AG09309 (cell line): ENCODE data around the gene TPM4.

ENCODE experiments used
- DNase-seq: peaks from one replicate; pipeline ENCODE4 v3.0.0-alpha.2; 2010; ENCODE audit warnings: low read depth
- H3K4me3 ChIP-seq: 2 replicates; pipeline ENCODE4 v1.5.1; 2011; ENCODE audit warnings: mild to moderate bottlenecking, low read depth, low read length, moderate library complexity; ENCODE audit not compliant: control insufficient read depth
- CTCF ChIP-seq: IDR thresholded peaks from 2 replicates; pipeline ENCODE4 v1.5.1; 2011; ENCODE audit warnings: mild to moderate bottlenecking, low read depth, low read length, inconsistent platforms; ENCODE audit not compliant: insufficient read depth, control insufficient read depth; ENCODE audit errors: missing control alignments

Gene TPM4

GRCh38 chr19:16134510-16134909, 58.2 kb downstream of the TPM4 start:
- no peak for TF ChIP-seq CTCF
- no peak overlapping the region for H3K4me3 ChIP-seq
- no peak for DNase-seq

- H3K4me3 ChIP-seq, result no peak overlapping the region
- no peak for DNase-seq
- no peak for TF ChIP-seq CTCF
Measured at GRCh38 chr19:16135430-16136127, 59.3 kb downstream of the TPM4 start.

GRCh38 chr19:16136185-16136999, 60.1 kb downstream of the TPM4 start:
- no peak for DNase-seq
- no peak for TF ChIP-seq CTCF
- no peak overlapping the region for H3K4me3 ChIP-seq

GRCh38 chr19:16139752-16140151, 63.5 kb downstream of the TPM4 start:
- H3K4me3 ChIP-seq, result no peak overlapping the region
- no peak for TF ChIP-seq CTCF
- DNase-seq, result no peak

- H3K4me3 ChIP-seq, result no peak overlapping the region
- no peak for DNase-seq
- no peak for TF ChIP-seq CTCF
Measured at GRCh38 chr19:16141043-16141442, 64.7 kb downstream of the TPM4 start.

GRCh38 chr19:16142032-16142580, 65.8 kb downstream of the TPM4 start:
- TF ChIP-seq CTCF, result no peak
- H3K4me3 ChIP-seq, result no peak overlapping the region
- no peak for DNase-seq
